ENCODE data around the gene CCDC71. TPM values are rescaled to one million over a fixed set of nuclear protein-coding genes. Genes with fewer than 3 reads are reported as not detected.
A peak's percentile ranks its signal among the peaks of the same experiment; 100 is the strongest.

Gene CCDC71
- total RNA-seq, 1 donor from 2014 or later = 29.1 TPM

DNA sequence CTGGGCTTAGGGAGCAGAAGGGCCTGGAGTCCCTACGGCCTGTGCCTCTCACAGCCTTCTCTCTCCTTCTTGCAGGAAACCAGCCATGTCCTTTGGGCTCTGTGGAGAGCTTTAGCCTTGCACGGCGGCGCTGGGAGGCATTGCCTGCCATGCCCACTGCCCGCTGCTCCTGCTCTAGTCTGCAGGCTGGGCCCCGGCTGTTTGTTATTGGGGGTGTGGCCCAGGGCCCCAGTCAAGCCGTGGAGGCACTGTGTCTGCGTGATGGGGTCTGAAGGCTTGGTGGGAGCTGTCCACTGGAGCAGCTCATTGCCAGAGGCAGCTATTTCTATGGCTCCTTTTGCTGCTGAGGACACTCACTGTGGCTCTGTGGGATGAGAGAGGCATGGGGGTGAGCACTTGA, 9.4 kb upstream of the CCDC71 start:
- no peaks in the 10 kb centered on the region for H3K36me3 Mint-ChIP-seq (ENCODE audit: low read depth)
- H3K9me3 Mint-ChIP-seq = no peaks in the 10 kb centered on the region
- peaks cover 6% of the 10 kb centered on the region for H3K4me1 Mint-ChIP-seq (ENCODE audit: low read depth)
- no peak overlapping the region for H3K4me3 Mint-ChIP-seq
- no peak overlapping the region for H3K27ac Mint-ChIP-seq
- intact Hi-C loops (cut with micrococcal nuclease) = no loop called here
- H3K27me3 Mint-ChIP-seq (ENCODE audit: insufficient read depth) = peaks cover 5% of the 10 kb centered on the region
- no peak for DNase-seq (ENCODE audit: low spot score)

DNA sequence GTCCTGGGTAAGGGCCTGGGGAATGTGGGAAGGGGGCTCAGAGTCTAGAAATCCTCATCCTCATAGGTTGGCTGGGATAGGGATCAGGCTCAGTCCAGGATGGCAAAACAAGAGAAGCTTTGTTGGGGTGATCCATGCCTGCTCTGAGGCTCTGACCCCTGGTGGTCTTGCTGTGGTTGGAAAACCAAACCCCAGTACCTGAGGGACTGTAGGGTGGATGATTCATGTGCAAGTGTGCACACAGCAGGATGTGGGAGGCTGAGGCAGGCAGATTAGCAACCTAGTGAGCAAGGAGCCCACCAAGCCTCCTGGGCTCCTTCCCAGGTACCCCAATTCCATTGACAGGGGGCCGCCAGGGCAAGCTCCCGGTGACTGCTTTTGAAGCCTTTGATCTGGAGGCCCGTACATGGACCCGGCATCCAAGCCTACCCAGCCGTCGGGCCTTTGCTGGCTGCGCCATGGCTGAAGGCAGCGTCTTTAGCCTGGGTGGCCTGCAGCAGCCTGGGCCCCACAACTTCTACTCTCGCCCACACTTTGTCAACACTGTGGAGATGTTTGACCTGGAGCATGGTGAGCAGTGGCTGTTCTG, 8.4 kb upstream of the CCDC71 start:
- H3K4me3 Mint-ChIP-seq = no peak overlapping the region
- H3K9me3 Mint-ChIP-seq = no peaks in the 10 kb centered on the region
- H3K27me3 Mint-ChIP-seq (ENCODE audit: insufficient read depth) = peaks cover 2% of the 10 kb centered on the region
- H3K36me3 Mint-ChIP-seq (ENCODE audit: low read depth) = no peaks in the 10 kb centered on the region
- H3K27ac Mint-ChIP-seq = no peak overlapping the region
- H3K4me1 Mint-ChIP-seq (ENCODE audit: low read depth) = peaks cover 6% of the 10 kb centered on the region
- intact Hi-C loops (cut with micrococcal nuclease) = no loop called here
- DNase-seq (ENCODE audit: low spot score) = no peak

- no peaks in the 10 kb centered on the region for H3K27me3 Mint-ChIP-seq (ENCODE audit: insufficient read depth)
- no peak for DNase-seq (ENCODE audit: low spot score)
- H3K4me1 Mint-ChIP-seq (ENCODE audit: low read depth) = peaks cover 6% of the 10 kb centered on the region
- intact Hi-C loops (cut with micrococcal nuclease) = no loop called here
- no peak overlapping the region for H3K27ac Mint-ChIP-seq
- no peaks in the 10 kb centered on the region for H3K9me3 Mint-ChIP-seq
- H3K36me3 Mint-ChIP-seq (ENCODE audit: low read depth) = no peaks in the 10 kb centered on the region
- no peak overlapping the region for H3K4me3 Mint-ChIP-seq
Observed at GRCh38 chr3:49173792-49174170, 7.7 kb upstream of the CCDC71 start.

DNA sequence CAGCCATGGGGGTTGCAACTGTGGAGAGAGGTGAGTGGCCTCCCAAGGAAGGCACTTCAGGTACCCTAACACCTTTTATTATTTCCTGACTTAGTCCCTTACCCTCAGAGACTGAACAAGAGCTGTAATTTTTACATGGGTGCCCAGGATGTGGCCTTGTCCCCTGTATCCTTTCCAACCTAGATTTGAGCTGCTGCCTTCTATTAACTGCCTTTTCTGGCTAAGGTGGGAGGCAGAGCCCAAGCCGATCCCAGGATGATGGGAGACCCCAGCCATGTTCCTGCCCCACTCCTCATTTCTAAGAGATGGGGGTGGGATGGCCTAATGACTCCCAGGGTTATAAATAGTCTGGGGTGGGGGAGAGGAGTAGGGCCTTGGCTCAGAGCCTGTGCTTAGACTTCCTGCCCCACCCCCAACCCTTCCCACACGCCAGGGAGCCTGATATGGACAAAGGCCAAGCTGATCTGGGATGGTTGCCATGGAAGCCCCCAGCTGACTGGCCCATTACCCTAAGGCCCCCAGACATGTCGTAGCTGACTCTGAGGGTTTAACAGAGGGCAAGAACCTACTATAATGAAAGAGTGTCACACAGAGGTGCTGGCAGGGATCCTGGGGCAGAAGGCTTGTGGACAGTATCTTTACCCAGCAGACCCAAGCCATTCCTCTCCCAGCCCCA, 7.1 kb upstream of the CCDC71 start:
- no peaks in the 10 kb centered on the region for H3K9me3 Mint-ChIP-seq
- H3K4me3 Mint-ChIP-seq = no peak overlapping the region

DNA sequence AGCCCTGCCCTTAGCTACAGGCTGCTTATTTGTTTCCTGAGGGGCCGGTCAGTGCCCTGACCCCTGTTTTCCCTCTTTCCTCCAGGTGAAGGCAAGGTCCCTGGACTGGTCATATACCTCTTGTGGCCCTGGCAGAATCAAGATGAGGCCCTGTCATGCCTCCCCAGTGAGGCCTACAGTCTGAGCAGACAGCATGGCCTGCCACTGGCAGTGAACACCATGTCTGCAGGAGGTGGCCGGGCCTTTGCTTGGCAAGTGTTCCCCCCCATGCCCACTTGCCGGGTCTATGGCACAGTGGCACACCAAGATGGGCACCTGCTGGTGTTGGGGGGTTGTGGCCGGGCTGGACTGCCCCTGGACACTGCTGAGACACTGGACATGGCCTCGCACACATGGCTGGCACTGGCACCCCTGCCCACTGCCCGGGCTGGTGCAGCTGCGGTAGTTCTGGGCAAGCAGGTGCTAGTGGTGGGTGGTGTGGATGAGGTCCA, 6.5 kb upstream of the CCDC71 start:
- intact Hi-C loops (cut with micrococcal nuclease) = no loop called here
- Mint-ChIP-seq H3K36me3 (ENCODE audit: low read depth) (no peaks in the 10 kb centered on the region), H3K27me3 (ENCODE audit: insufficient read depth) (no peaks in the 10 kb centered on the region), H3K27ac (no peak overlapping the region), H3K4me1 (ENCODE audit: low read depth) (peaks cover 6% of the 10 kb centered on the region), H3K9me3 (no peaks in the 10 kb centered on the region), H3K4me3 (peak overlapping the region; percentile 19)
- DNase-seq (ENCODE audit: low spot score) = no peak

More for the DNA sequence above, 7.1 kb upstream of the CCDC71 start:
- H3K27me3 Mint-ChIP-seq (ENCODE audit: insufficient read depth) = no peaks in the 10 kb centered on the region
- intact Hi-C loops (cut with micrococcal nuclease) = no loop called here
- H3K27ac Mint-ChIP-seq = no peak overlapping the region
- H3K4me1 Mint-ChIP-seq (ENCODE audit: low read depth) = peaks cover 6% of the 10 kb centered on the region
- DNase-seq (ENCODE audit: low spot score) = no peak
- H3K36me3 Mint-ChIP-seq (ENCODE audit: low read depth) = no peaks in the 10 kb centered on the region

GRCh38 chr3:49171775-49172500, 5.8 kb upstream of the CCDC71 start:
- Mint-ChIP-seq H3K4me3 (peak overlapping the region; percentile 60), H3K9me3 (no peaks in the 10 kb centered on the region), H3K36me3 (ENCODE audit: low read depth) (no peaks in the 10 kb centered on the region), H3K4me1 (ENCODE audit: low read depth) (peaks cover 6% of the 10 kb centered on the region), H3K27me3 (ENCODE audit: insufficient read depth) (no peaks in the 10 kb centered on the region), H3K27ac (no peak overlapping the region)
- no peak for DNase-seq (ENCODE audit: low spot score)
- intact Hi-C loops (cut with micrococcal nuclease) = loop anchor here (1.0 to 2.0 kb wide), 4 partner anchors 67 to 277 kb away; partner anchors contain the start of genes C3orf62, QARS1 and QRICH1

DNA sequence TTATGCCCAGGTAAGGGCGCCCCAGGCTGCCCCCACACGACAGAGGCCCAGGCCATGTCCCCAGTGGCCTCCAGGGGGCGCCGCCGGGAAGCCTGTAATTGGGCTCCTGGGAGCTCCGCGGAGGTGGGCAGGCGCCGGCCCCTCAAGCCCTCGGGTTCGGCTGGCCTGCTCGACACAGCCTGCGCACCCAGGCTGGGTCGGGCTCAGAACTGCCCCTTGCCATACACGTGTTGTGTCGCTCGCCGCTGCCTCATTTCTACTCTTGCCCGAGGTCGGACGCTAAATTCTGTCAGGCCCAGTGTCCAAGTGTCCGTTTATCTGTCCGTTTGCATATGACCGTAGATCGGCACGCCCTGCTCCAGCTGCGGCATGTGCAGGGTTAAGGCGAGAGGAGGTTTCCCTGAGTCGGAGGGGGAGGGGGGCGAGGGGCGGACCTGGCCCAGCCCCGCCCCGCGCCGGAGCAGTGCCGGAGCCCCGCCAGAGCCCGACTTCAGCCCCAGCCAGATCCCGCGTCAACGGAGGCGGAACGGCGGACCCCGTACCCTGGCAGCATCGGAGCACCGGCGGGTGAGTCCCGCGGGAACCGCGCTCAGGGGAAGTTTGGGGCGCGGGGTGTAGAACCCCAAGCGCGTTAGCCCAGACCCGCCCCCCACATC, 5.1 kb upstream of the CCDC71 start, which contains the start of gene KLHDC8B:
Gene KLHDC8B, plus strand, starts transcription at position 480 of the 656 bp plus-strand sequence. CDS start 1,172 bp downstream, outside the sequence.
- Mint-ChIP-seq H3K27me3 (ENCODE audit: insufficient read depth) (no peaks in the 10 kb centered on the region), H3K4me1 (ENCODE audit: low read depth) (peaks cover 6% of the 10 kb centered on the region), H3K36me3 (ENCODE audit: low read depth) (peaks cover 2% of the 10 kb centered on the region), H3K4me3 (peak within 1 kb of the TSS; percentile 88), H3K9me3 (no peaks in the 10 kb centered on the region), H3K27ac (peak within 1 kb of the TSS; percentile 63)
- intact Hi-C loops (cut with micrococcal nuclease) = loop anchor here (1.0 to 2.0 kb wide), 4 partner anchors 66 to 278 kb away; partner anchors contain the start of genes C3orf62, QARS1 and QRICH1
- DNase-seq (ENCODE audit: low spot score) = peak; percentile 68

- no peak for DNase-seq (ENCODE audit: low spot score)
- intact Hi-C loops (cut with micrococcal nuclease) = loop anchor here (1.0 to 2.0 kb wide), 4 partner anchors 66 to 279 kb away; partner anchors contain the start of genes C3orf62, QARS1 and QRICH1
- H3K4me3 Mint-ChIP-seq = peak overlapping the region; percentile 88
- H3K36me3 Mint-ChIP-seq (ENCODE audit: low read depth) = peaks cover 2% of the 10 kb centered on the region
- H3K9me3 Mint-ChIP-seq = no peaks in the 10 kb centered on the region
- H3K4me1 Mint-ChIP-seq (ENCODE audit: low read depth) = peaks cover 6% of the 10 kb centered on the region
- no peaks in the 10 kb centered on the region for H3K27me3 Mint-ChIP-seq (ENCODE audit: insufficient read depth)
- H3K27ac Mint-ChIP-seq = peak overlapping the region; percentile 63
Observed at GRCh38 chr3:49170744-49171118, 4.6 kb upstream of the CCDC71 start.

DNA sequence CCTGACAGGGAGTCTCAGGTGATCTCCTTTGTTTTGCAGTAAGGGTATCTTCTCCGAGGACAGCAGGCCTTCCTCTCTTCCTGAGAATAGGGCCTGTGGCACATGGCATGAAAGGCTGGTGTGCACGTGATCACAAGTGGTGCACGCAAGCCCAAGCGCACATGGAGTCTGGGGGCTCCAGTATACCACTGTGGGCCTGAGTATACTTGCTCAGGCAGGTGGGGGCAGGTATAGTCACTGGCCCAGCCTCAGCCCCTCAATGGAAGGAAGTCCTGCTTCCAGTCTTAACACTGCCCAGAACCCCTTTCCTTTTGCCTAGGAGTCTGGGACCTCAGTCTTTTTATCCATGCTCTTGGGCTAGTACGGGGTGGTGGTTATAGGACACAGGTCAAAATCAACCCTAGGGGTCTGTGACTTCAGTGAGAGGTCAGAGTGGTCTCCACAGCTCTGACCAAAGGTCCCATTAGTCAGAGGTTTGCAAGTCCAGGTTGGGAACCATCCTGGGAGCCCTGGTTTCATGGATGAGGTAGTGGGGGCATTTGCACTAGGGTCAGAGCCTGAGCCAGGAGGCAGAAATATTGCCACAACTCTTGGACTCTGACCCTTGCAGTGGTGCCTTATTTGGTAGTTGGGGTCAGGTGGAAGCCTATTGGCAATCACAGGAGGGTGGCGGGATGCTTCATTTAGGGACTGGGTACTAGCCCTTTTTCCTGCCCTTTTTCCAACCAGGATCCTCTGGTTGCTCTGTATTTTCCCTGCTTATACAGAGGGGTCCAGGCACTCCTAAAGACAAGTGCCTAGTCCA, 823 bp upstream of the CCDC71 start:
- peak overlapping the region; percentile 89 for H3K4me3 Mint-ChIP-seq
- peaks cover 20% of the 10 kb centered on the region for H3K36me3 Mint-ChIP-seq (ENCODE audit: low read depth)
- intact Hi-C loops (cut with micrococcal nuclease) = loop anchor here (1.0 kb wide), 2 partner anchors 47 to 173 kb away; partner anchors contain the start of genes USP19 and USP4
- peaks cover 20% of the 10 kb centered on the region for H3K4me1 Mint-ChIP-seq (ENCODE audit: low read depth)
- no peak for DNase-seq (ENCODE audit: low spot score)
- H3K27me3 Mint-ChIP-seq (ENCODE audit: insufficient read depth) = no peaks in the 10 kb centered on the region
- no peaks in the 10 kb centered on the region for H3K9me3 Mint-ChIP-seq
- peak overlapping the region; percentile 85 for H3K27ac Mint-ChIP-seq

DNA sequence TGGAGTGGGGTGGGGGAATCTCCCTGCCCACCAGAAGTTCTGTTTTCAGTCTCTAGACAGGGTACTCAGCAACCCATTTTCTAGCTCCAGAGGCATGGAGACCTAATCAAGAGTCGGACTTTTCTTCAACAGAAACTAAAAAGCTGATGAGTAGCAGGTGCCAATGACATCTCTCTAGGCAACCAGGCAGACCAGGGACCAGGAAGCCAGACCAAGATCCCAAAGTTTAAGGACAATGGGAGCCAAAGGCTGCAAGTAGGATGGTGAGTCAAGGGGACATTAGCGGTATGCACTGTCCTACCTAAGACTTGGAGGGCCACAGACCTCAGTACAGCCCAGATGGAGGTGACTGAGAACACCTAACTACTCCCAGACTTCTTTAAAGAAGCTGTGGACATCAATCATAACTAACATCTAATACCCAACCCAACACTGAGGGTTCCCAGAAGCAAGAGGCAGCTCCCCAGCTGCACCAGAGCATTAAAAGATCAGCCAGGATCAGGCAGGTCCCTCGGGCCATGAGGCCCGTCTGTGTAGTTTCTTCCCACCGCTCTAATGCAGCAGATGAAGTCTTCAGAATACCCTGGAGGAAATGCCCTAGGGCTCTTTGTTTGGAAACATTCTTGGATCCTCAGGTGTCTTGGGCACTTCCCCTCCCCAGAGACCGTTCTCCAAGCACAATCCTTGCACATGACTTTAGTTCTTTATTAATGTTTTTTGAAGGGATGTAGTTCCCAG, 979 bp downstream of the CCDC71 start:
- H3K9me3 Mint-ChIP-seq = no peaks in the 10 kb centered on the region
- intact Hi-C loops (cut with micrococcal nuclease) = no loop called here
- no peaks in the 10 kb centered on the region for H3K27me3 Mint-ChIP-seq (ENCODE audit: insufficient read depth)
- H3K36me3 Mint-ChIP-seq (ENCODE audit: low read depth) = peaks cover 20% of the 10 kb centered on the region
- DNase-seq (ENCODE audit: low spot score) = no peak
- H3K4me3 Mint-ChIP-seq = peak overlapping the region; percentile 97
- peak overlapping the region; percentile 88 for H3K27ac Mint-ChIP-seq
- peaks cover 14% of the 10 kb centered on the region for H3K4me1 Mint-ChIP-seq (ENCODE audit: low read depth)

GRCh38 chr3:49163609-49164008, 2.5 kb downstream of the CCDC71 start:
- Mint-ChIP-seq H3K9me3 (no peaks in the 10 kb centered on the region), H3K27ac (no peak overlapping the region), H3K4me1 (ENCODE audit: low read depth) (peaks cover 14% of the 10 kb centered on the region), H3K27me3 (ENCODE audit: insufficient read depth) (no peaks in the 10 kb centered on the region), H3K36me3 (ENCODE audit: low read depth) (peaks cover 20% of the 10 kb centered on the region), H3K4me3 (peak overlapping the region; percentile 51)
- DNase-seq (ENCODE audit: low spot score) = no peak
- intact Hi-C loops (cut with micrococcal nuclease) = no loop called here
